ENCODE measurements around the gene NIBAN1.
"Not testable (repeated sequence)": the region's sequence is repeated elsewhere in the genome, so short reads cannot be mapped to it uniquely, and the experiment has no call there.

NIBAN1 gene, protein sequence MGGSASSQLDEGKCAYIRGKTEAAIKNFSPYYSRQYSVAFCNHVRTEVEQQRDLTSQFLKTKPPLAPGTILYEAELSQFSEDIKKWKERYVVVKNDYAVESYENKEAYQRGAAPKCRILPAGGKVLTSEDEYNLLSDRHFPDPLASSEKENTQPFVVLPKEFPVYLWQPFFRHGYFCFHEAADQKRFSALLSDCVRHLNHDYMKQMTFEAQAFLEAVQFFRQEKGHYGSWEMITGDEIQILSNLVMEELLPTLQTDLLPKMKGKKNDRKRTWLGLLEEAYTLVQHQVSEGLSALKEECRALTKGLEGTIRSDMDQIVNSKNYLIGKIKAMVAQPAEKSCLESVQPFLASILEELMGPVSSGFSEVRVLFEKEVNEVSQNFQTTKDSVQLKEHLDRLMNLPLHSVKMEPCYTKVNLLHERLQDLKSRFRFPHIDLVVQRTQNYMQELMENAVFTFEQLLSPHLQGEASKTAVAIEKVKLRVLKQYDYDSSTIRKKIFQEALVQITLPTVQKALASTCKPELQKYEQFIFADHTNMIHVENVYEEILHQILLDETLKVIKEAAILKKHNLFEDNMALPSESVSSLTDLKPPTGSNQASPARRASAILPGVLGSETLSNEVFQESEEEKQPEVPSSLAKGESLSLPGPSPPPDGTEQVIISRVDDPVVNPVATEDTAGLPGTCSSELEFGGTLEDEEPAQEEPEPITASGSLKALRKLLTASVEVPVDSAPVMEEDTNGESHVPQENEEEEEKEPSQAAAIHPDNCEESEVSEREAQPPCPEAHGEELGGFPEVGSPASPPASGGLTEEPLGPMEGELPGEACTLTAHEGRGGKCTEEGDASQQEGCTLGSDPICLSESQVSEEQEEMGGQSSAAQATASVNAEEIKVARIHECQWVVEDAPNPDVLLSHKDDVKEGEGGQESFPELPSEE
- 85.2 reads per million, percentile 79 among the genes with 10 or more reads in this experiment for total RNA-seq

DNA sequence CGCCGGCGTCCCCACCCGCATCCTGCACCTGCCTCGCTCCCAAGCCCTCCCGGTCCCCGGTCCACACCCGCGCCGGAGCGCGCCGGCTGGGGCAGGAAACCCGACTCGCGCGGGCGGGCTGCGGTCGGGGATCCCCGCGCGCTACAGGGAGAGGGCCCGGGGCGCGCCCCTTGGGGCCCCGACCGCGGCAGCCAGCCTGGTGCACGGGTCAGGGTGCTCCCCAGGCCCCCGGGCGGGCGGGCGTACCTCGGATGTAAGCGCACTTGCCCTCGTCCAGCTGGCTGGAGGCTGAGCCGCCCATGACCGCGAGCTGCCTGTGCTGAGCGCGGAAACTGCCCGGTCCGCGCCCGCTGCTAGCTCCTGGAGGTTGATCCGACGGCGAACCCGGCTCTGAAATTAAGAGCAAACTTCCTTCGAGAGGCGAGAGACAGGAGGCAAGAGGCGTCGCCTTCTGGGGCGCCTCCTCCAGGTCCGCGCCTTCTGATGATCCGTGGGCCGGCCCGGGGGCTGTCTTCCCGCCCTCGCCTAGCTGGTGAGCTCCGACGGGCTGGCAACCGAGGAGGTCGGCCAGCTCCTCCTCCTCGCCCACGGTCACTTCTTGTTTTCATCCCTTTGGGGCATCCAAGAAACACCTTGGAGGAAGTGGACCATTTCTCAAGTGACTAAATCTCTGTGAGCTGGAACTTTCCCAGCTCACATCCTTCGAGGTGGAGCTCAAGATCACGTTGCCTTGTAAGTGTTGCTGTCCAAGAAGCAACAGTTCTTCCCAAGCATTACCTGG is at the start of gene NIBAN1:
TSS of gene NIBAN1 (minus strand) at position 453 of the 781 bp plus-strand sequence. CDS start at position 301, 152 bp downstream.
- DNase-seq = peak; percentile 50

DNA sequence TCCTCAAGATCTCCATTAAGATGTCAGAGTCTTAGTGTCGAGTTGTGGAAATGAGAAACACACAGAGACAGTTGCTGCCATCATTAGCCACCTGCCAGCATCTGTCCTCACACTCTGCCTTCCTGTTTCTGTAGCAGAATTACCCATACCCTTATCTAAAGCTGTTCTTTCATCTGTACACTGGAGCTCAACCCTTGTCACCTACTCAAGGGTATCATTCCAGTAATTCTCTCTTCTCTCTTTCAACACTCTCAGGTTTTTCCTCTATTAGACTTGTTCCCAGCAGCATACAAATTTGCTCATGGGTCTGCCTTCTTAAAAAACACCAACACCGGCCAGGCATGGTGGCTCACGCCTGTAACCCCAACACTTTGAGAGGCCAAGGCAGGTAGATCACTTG is 43.7 kb upstream of the NIBAN1 start:
- DNase-seq = no peak

DNA sequence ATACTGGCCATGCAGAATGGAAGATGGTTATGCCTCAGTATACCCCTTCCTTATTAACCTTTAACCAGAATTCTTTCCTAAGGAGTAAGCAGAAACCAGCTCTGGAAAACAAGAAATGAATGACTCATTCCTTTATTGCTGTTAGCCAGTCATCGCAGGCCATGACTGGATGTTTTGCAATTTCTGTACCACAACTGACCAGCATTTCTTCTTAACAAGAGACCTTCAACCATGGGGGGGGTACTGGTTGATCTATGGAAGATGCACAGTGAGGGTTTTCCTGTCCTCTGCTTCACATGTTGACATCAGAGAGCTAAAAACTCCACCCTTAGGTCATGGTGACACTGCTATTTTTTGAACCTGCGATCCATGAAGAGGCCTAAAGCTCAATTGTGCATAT is 43.0 kb upstream of the NIBAN1 start:
- DNase-seq = no peak

DNA sequence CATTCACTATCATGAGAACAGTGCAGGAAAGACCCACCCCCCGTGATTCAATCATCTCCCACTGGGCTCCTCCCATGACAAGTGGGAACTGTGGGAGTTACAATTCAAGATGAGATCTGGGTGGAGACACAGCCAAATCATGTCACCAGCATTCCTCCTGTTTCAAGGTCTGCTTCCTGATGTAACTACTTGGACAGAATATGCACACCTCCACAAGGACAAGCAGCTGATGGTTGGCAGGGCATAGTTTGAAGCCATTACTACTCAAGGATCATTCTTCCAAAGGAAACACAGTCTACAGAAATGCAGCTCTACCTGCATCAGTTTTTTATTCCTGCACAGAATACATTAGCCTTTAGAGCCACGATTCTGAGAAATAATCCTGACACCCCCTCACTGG is 42.6 kb upstream of the NIBAN1 start:
- no peak for DNase-seq

DNA sequence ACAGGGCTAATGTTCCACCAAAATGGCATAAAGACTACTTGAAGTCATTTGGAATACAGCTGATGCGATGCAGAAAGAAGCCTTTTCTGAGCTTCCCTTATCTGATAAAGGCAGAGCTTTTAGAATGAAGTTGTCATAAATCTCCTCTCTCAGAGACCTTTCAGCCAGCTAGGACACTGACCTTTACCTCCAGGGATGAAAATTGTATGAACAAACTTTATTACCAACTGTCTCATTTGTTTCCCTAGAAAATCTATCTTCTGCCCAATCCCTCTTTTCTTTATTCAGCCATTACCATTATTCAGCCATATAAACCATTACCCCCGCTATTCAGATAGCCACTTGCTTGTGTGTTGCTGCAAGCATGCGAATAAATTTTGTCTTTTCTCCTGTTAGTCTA is 41.3 kb upstream of the NIBAN1 start:
- DNase-seq = no peak

DNA sequence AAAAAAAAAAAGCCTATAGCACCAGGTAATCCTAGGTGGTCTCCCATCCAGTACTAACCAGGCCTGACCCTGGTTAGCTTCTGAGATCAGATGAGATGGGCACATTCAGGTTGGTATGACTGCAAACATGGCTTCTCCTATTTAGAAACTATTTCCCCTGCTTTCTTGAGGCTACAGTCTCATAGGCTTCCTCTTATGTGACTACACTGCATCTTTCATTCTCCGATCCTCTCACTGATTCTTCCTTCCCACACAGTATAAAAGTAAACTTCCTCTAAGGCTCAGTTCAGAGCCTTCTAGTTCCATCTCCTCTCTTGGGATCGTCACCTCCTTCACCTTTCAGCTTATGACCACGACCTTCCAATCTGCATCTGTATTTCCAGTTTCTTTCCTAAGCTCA is 40.6 kb upstream of the NIBAN1 start:
- no peak for DNase-seq

DNA sequence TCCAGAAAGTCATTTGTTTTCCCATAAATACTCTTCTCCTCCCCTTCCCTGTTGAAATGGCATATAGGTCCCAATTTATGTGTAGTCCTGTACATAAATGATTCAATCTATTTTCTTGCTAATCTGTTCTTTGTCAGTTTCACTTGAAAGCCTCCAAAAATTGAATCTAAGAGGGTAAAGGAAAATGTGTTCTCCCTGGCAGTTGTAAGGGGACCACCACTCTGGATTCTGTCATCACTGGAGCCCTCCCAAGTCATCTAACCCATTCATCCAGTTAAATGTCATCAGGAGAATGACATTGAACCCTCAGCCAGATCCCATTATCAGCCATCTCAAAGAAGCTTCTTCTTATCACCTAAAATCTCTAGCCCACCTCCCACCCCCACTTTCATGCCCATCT is 36.1 kb upstream of the NIBAN1 start:
- DNase-seq = no peak

DNA sequence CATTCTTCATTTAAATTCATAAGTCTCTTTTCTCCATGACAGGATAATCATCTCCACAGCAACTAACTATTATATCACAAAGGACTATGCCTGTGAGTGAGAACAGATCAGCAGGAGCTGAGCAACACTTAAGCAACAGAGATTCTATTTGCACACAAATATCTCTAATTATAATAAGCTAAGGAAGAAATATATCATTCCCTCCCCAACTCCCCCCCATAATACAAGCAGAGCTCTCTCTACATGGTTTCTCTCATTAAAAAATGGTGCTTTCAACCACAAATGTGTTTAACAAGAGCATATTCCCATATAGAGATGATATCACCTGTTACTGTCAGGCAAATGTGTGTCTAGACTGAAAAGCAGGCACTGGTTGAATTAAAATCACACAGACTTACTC is 34.5 kb upstream of the NIBAN1 start:
- DNase-seq = no peak

DNA sequence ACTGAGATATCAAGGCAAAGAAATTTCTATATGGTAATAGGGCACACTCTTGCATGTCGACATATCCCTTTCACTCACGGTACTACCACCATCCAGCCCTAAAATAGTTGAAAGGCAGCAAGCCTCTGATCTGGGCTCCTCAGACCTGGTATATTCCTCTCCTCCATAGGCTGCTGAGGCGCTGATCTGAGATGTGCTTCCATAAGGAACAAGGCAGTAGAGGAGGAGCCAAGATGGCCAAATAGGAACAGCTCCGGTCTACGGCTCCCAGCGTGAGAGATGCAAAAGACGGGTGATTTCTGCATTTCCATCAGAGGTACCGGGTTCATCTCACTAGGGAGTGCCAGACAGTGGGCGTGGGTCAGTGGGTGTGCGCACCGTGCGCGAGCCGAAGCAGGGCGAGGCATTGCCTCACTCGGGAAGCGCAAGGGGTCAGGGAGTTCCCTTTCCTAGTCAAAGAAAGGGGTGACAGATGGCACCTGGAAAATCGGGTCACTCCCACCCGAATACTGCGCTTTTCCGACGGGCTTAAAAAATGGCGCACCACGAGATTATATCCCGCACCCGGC is 27.1 kb upstream of the NIBAN1 start:
- not testable (repeated sequence) for DNase-seq

DNA sequence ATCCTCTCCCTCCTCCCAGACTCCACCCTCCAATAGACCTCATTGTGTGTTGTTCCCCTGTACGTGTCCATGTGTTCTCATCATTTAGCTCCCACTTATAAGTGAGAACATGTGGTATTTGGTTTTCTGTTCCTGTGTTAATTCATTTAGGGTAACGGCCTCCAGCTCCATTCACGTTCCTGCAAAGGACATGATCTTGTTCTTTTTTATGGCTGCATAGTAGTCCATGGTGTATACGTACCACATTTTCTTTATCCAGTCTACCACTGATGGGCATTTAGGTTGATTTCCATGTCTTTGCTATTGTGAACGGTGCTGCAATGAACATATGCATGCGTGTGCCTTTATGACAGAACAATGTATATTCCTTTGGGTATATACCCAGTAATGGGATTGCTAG is 25.7 kb upstream of the NIBAN1 start:
- not testable (repeated sequence) for DNase-seq

DNA sequence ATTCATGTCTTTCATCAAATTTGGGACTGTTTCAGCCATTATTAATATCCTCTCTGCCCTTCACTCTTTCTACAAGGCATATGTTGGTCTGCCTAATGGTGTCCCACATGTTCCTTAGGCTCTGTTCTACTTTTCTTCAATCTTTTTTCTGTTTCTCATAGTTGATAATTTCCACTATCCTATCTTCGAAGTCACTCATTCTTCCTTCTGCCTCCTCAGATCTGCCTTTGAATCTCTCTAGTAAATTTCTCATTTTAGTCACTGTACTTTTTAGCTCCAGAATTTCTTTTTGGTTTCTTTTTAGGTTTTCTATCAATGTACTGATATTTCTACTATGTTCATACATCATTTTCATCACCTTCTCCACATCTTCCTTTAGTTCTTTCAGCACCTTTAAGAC is 20.0 kb upstream of the NIBAN1 start:
- DNase-seq = no peak

DNA sequence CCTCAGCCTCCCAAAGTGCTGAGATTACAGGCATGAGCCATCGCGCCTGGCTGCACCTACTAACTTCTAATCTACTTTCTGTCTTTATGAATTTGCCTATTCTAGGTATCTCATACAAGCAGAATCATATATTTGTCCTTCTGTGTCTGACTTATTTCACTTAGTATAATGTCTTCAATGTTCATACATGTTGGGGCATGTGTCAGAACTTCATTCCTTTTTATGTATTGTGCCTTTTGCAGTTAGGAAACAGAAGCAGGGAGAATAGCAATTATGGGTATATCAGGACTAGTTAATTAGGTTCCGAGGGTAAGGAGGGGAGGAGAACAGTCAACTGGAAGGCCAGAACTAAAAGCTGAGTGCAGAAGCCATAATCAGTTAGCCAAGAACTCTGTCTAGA is 18.0 kb upstream of the NIBAN1 start:
- no peak for DNase-seq

DNA sequence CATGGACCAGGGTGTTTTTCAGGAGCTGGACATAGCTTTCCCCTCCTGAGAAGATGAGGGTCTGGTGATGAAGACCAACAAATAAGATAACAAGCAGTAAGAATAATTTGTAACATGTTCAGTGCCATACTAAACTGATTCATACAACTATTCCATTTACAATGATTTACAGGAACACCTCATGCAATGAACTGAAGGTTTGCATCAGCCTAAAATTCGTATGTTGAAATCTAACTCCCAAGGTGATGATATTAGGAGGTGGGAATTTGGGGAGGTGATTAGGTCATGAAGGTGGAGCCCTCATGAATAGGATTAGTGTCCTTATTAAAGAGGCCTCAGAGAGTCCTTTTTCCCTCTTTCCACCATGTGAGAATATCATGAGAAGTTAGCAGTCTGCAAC is 15.9 kb upstream of the NIBAN1 start:
- DNase-seq = no peak

DNA sequence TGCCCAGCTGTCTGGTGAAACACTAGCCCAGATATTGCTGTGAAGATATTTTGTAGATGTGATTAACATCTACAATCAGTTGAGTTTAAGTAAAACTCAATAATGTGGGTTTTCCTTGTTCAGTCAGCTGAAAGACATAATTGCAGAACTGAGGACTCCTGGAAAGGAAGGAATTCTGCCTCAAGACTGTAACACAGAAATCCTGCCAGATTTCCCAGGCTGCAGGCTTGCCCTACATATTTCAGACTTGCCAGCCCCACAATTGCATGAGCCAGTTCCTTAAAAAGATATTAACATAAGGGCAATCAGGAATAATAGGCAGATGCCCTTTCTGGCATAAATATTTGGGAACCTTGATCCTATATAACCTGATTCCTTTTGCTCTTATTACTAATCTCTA is 14.2 kb upstream of the NIBAN1 start:
- no peak for DNase-seq

DNA sequence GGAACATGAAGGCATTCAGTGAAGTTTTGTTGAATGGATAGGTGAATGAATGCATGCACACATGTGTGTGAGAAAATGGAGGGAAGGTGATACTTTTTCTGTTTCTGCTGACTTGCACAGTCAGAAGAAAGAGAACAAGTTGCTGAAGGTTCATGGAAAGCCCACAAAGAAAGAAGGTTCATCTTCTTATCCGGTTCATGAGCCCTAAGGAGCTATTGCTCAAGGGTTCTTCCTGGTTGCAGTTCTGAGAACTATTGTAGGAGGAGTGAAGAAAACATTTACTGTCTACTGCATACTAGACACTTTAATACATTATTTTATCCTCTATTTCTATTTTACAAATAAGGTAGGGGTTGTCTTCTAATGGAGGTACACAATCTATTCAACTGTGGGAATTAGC is 13.4 kb upstream of the NIBAN1 start:
- no peak for DNase-seq

DNA sequence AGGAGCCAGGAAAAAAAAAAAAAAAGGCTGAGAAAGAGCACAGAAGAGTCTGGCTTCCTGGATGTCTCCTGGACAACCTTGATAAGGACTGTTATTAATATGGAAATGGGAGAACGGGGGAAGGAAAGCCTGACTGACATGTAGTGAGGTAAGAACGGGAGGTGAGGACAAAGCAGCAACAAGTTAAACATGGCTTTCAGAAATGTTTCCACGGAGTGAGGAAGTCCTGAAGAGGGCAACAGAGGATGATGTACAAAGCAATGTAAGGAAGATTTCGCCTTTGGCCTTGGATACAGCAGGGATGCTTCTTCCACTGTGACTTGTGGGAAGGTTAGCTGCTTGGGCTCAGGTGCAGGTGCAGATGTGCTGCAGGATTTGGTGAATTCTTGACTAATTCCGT is 11.9 kb upstream of the NIBAN1 start:
- no peak for DNase-seq

DNA sequence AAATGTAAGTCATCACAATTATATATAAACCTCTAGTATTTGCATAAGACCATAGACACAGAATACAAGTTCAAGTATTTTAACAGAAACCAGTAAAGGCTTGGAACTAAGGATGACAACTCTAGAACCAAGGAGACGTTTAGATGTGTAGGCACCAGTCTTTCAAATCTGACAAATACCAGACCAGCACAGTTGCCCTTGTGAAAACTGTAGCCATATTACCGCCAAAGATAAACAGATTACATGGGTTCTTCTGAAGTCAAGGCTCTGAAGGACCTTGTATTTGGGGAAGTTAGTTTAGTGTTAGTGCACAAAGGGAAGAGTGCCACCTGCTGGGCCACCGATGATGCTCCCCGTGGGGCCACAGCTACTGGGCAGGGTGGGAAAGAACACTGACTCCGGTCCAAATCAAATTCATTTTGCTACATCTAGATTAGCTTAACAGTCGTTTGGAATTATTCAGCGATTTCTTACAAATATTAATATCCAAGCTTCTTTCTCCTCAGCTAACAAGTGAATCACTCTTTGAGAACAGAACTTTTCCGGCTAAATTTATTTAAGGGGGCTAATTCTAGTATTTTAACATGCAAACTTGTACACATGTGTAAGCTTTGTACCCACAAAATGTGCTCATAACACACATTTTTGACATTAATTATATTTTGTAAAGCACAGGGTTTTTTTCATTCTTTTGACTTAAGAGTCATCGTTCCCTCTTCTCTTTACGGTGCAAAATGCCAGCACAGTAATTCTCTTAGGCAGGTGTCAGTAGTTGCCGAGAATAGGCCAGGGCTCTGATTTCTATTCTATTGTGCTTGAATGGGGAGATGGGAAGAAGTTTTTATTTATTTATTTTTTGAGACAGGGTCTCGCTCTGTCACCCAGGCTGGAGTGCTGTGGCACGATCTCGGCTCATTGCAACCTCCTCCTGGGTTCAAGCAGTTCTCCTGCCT is 8.0 kb upstream of the NIBAN1 start:
- peak; percentile 63 for DNase-seq

DNA sequence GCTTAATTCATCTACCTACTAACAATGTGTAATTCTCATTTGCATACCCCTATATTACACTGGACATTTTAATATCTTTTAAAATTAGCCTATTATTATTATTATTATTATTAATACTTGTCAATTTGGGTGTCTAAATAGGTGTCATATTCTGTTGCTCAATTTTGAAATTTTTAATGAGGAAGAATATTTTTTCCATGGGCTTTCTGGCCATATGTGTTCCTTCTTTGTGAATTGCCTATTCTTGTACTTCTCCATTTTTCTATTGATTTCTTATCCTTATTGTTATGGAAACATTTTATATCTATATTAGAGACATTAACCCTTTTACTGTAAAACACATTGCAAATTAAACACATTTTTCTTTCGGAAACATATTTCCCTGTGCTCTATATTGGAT is 6.4 kb upstream of the NIBAN1 start:
- no peak for DNase-seq

DNA sequence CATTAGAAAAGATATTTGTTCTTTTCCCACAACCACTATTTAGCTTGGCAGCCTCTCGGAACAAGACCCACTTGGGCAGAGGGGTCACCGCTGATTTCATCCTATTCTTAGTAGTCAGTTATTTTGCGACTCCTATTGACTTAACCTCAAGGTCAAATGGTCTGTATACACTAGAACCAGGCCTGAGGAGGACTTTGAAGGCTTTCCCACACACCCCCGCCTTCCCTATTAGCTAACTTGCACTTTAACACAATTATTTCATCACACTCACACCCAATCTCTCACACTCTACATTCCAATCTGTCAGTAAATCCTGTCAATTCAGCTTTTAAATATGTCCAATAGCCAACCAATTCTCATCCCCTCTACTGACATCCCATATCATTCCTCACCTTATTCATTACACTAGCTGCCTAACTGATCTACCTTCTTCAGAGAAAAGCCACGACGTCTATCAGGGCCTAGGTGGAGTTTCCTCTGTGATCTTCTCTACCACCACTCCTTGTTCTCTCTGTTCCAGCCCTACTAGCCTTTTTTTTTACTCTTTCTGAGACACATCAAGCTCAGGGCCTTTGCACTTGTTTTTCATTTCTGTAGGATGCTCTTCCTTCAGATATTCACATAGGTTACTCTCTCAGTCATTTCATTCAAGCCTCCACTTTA is 1.0 kb upstream of the NIBAN1 start:
- no peak for DNase-seq

DNA sequence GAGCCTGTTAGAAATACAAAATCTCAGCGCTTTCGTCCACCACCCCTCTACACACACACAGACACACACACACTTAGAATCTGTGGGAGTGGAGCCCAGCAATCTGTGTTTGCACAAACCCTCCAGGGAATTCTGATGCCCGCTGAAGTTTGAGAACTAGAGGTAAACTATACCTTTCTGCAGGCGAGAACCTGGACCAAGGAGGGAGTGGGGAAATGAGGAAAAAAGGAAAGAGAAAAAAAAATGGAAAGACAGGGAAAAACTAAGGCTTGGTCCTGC is 468 bp upstream of the NIBAN1 start:
- no peak for DNase-seq

All from effector CD4-positive, alpha-beta T cell (primary cell).